Stomach (tissue), 9 donors: ENCODE measurements around the gene MTNR1A. TPM values are rescaled to one million over a fixed set of nuclear protein-coding genes. Genes with fewer than 3 reads are reported as not detected.
"Not testable (repeated sequence)": the region's sequence is repeated elsewhere in the genome, so short reads cannot be mapped to it uniquely, and the experiment has no call there.

Experiments
- DNase-seq, 2 donors: peaks; one replicate each; pipeline versions ENCODE4 v3.0.0 to v3.0.0-alpha.2; 2013 to 2019
- H3K27ac ChIP-seq, 5 donors: fragments of 200-600 bp in 4 of 5; sonication (generic) in 4 of 5; one replicate each; pipeline ENCODE4 v1.5.1; 2013 to 2019; ENCODE audit warnings: mild to moderate bottlenecking in 1 of 5, moderate library complexity in 1 of 5
- H3K27me3 ChIP-seq, 3 donors: fragments of 200-600 bp; sonication (generic); one replicate each; pipeline ENCODE4 v1.5.1; 2017 to 2019; ENCODE audit warnings: mixed run types in 1 of 3
- H3K36me3 ChIP-seq, 4 donors: fragments of 200-600 bp; sonication (generic); 1 replicate in 3 of 4; 2 replicates in 1 of 4; pipeline ENCODE4 v1.5.1; 2016 to 2019
- H3K4me1 ChIP-seq, 4 donors: fragments of 200-600 bp; sonication (generic); one replicate each; pipeline ENCODE4 v1.5.1; 2016 to 2019
- H3K4me3 ChIP-seq, 4 donors: fragments of 200-600 bp; sonication (generic) in 3 of 4; one replicate each; pipeline ENCODE4 v1.5.1; 2016 to 2019; ENCODE audit warnings: mild to moderate bottlenecking in 1 of 4
- H3K9me3 ChIP-seq, 4 donors: fragments of 200-600 bp; sonication (generic); one replicate each; pipeline ENCODE4 v1.5.1; 2016 to 2019
- CTCF ChIP-seq, 7 experiments: fragments of 450-650 bp in 4 of 7; fragments of 200-600 bp in 3 of 7; sonication (generic) in 3 of 7; IDR thresholded peaks; one replicate each; pipeline ENCODE4 v1.5.1; 2016 to 2019; ENCODE audit warnings: antibody characterized with exemption in 7 of 7, control low read depth in 2 of 7, mild to moderate bottlenecking in 1 of 7
- EP300 ChIP-seq: sonication (generic); formaldehyde crosslinking; IDR thresholded peaks from one replicate; pipeline ENCODE4 v1.6.1; 2017; ENCODE audit warnings: antibody characterized with exemption
- POLR2A ChIP-seq, 4 donors: fragments of 450-650 bp; IDR thresholded peaks; one replicate each; pipeline ENCODE4 v1.6.1; 2016; ENCODE audit warnings: antibody characterized with exemption in 4 of 4, control low read depth in 2 of 4, mild to moderate bottlenecking in 1 of 4, moderate library complexity in 1 of 4
- POLR2AphosphoS5 ChIP-seq, 3 donors: sonication (generic); formaldehyde crosslinking; IDR thresholded peaks; one replicate each; pipeline ENCODE4 v1.6.1; 2016; ENCODE audit warnings: antibody characterized with exemption in 3 of 3
- WGBS, 5 donors: extraction: QIAGEN DNeasy Blood & Tissue Kit in 3 of 5; methylation state at CpG; one replicate each; pipeline versions ENCODE4 v1.1.5 to v1.1.7; 2013 to 2018; 5-methylcytosine and 5-hydroxymethylcytosine counted together
- intact Hi-C: fragments of 100-400 bp; cut with DNase I; formaldehyde crosslinking; loops from one replicate; pipeline ENCODE4 v1.15.1; 2023; ENCODE audit warnings: low total_unique reads
- polyA plus RNA-seq, 3 donors: library from polyadenylated mRNA; stranded (reverse); fragments of 200-250 nt; gene quantifications; one replicate each; pipeline ENCODE4 v1.2.3, GENCODE V29; 2013
- total RNA-seq, 5 donors: library from RNA; depleted of rRNA; stranded (reverse); fragments of >200 nt; gene quantifications; one replicate each; pipeline versions ENCODE4 v1.1.0 to v1.2.3, GENCODE V29; 2014 to 2016
- donor health status: healthy with polysubstance abuse.
- donor health status: Bipolar disorder and iron deficiency.
- donor health status: healthy.

MTNR1A gene
- total and polyA plus RNA-seq, 8 donors = 0.55 TPM; not detected in 7

GRCh38 chr4:186543206-186543605 lies 12.2 kb downstream of the MTNR1A start:
- Histone ChIP-seq H3K36me3 (no peaks in the 10 kb centered on the region), H3K27me3 (no peaks in the 10 kb centered on the region), H3K4me3 (no peak overlapping the region), H3K27ac (no peak overlapping the region), H3K9me3 (peaks cover 0 to 5% (median 2%) of the 10 kb centered on the region in 4 donors), H3K4me1 (no peaks in the 10 kb centered on the region)
- intact Hi-C loops = no loop called here
- DNase-seq = no peak
- 89 to 96% (median 94%) methylated on average over 2 of the region's 2 CpGs for WGBS, 5 donors
- no peak for TF ChIP-seq EP300

- 80 to 94% (median 91%) methylated on average over 4 of the region's 4 CpGs for WGBS, 5 donors
- H3K9me3 ChIP-seq = peaks cover 0 to 7% (median 2%) of the 10 kb centered on the region in 4 donors
- no peaks in the 10 kb centered on the region for H3K36me3 ChIP-seq
- no peaks in the 10 kb centered on the region for H3K27me3 ChIP-seq
- no peak for DNase-seq
- intact Hi-C loops = no loop called here
- no peaks in the 10 kb centered on the region for H3K4me1 ChIP-seq
- no peak overlapping the region for H3K27ac ChIP-seq
- H3K4me3 ChIP-seq = no peak overlapping the region
- TF ChIP-seq EP300 (no peak), POLR2A (IDR thresholded peaks at IDR 0.05) (no peak)
These were observed 13.6 kb downstream of the MTNR1A start for GRCh38 chr4:186541801-186542200.

GRCh38 chr4:186537843-186538521 lies 17.4 kb downstream of the MTNR1A start:
- H3K4me1 ChIP-seq = no peaks in the 10 kb centered on the region
- H3K36me3 ChIP-seq = no peaks in the 10 kb centered on the region
- H3K9me3 ChIP-seq = peaks cover 0 to 7% (median 2%) of the 10 kb centered on the region in 4 donors
- no peak overlapping the region for H3K4me3 ChIP-seq
- 75 to 85% (median 77%) methylated on average over 19 of the region's 19 CpGs for WGBS, 5 donors
- no peak overlapping the region for H3K27ac ChIP-seq
- intact Hi-C loops = no loop called here
- no peaks in the 10 kb centered on the region for H3K27me3 ChIP-seq
- no peak for DNase-seq
- TF ChIP-seq POLR2A (IDR thresholded peaks at IDR 0.05) (no peak), CTCF (IDR thresholded peaks at IDR 0.05) (no peak), POLR2AphosphoS5 (IDR thresholded peaks at IDR 0.05) (no peak), EP300 (no peak)

GRCh38 chr4:186536285-186536684 lies 19.1 kb downstream of the MTNR1A start:
- DNase-seq = no peak
- Histone ChIP-seq H3K27ac (no peak overlapping the region), H3K27me3 (no peaks in the 10 kb centered on the region), H3K9me3 (peaks cover 0 to 7% (median under 1%) of the 10 kb centered on the region in 4 donors), H3K36me3 (no peaks in the 10 kb centered on the region), H3K4me3 (no peak overlapping the region), H3K4me1 (no peaks in the 10 kb centered on the region)
- TF ChIP-seq POLR2A (IDR thresholded peaks at IDR 0.05) (no peak), EP300 (no peak), CTCF (IDR thresholded peaks at IDR 0.05) (no peak), POLR2AphosphoS5 (IDR thresholded peaks at IDR 0.05) (no peak)
- 76 to 85% (median 79%) methylated on average over 10 of the region's 10 CpGs for WGBS, 5 donors
- intact Hi-C loops = no loop called here

GRCh38 chr4:186534056-186534455 lies 21.3 kb downstream of the MTNR1A start:
- DNase-seq = no peak
- intact Hi-C loops = no loop called here
- WGBS, 5 donors = 94 to 98% (median 96%) methylated on average over 21 of the region's 21 CpGs
- H3K4me1 ChIP-seq = no peaks in the 10 kb centered on the region
- no peak overlapping the region for H3K4me3 ChIP-seq
- H3K9me3 ChIP-seq = peaks cover 0 to 7% (median 0%) of the 10 kb centered on the region in 4 donors
- H3K27me3 ChIP-seq = no peaks in the 10 kb centered on the region
- no peak overlapping the region for H3K27ac ChIP-seq
- TF ChIP-seq POLR2A (IDR thresholded peaks at IDR 0.05) (no peak), CTCF (IDR thresholded peaks at IDR 0.05) (no peak), EP300 (no peak), POLR2AphosphoS5 (IDR thresholded peaks at IDR 0.05) (no peak)
- no peaks in the 10 kb centered on the region for H3K36me3 ChIP-seq

GRCh38 chr4:186523927-186524326 lies 31.4 kb downstream of the MTNR1A start:
- DNase-seq, H3K36me3 ChIP-seq, H3K27me3 ChIP-seq, H3K27ac ChIP-seq, H3K4me1 ChIP-seq, H3K9me3 ChIP-seq, intact Hi-C loops, H3K4me3 ChIP-seq: not testable (repeated sequence)
- WGBS, 5 donors = 90 to 96% (median 94%) methylated on average over 4 of the region's 4 CpGs
